ENCODE measurements around the gene DNLZ. TPM values are rescaled to one million over a fixed set of nuclear protein-coding genes. Genes with fewer than 3 reads are reported as not detected.

The DNLZ gene
- total and polyA plus RNA-seq, 9 of the 15 experiments (the other 6 are each of a cell fraction or from before 2014, with no cell fraction given), result 0.17 to 44.6 (median 3.4) TPM

DNA sequence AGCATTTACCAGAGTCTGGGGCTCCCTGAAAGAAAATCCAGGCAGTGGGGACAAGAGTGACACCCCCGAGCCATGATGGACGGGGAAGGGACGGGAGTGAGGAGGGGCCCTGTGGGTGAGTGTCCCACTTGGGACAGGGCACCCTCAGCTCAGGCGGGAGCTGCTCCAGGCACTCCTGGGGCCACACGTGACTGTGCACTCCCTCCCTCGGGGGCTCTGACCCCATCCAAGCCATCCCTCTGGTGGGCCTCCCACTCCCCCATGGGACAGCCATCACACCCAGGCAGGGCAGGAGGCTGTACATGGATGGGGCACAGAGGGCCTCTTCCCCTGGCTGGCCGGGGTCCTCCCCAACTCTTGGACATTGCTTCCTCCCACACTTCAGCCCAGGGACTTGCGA is 12.9 kb upstream of the DNLZ start:
- Histone ChIP-seq H3K4me1 (replicated peaks in 1 of 2; ENCODE audit: control insufficient read depth in 2 of 2, insufficient read depth in 2 of 2, low read length in 2 of 2) (peaks cover 9 to 68% of the 10 kb centered on the region in 2 experiments; a peak in 4 of 5 replicates), H2AFZ (ENCODE audit: low read depth, low read length) (no peak overlapping the region), H3K9me1 (ENCODE audit: control insufficient read depth, insufficient read depth, low read length) (no peaks in the 10 kb centered on the region), H3K27me3 (ENCODE audit: control insufficient read depth in 2 of 2, insufficient read depth in 2 of 2, low read length in 2 of 2) (no peaks in the 10 kb centered on the region), H4K20me1 (replicated peaks; ENCODE audit: control insufficient read depth, insufficient read depth, low read length) (no peaks in the 10 kb centered on the region), H3K36me3 (ENCODE audit: control insufficient read depth, insufficient read depth, low read length) (peaks cover 82% of the 10 kb centered on the region; the same call in 2 of the 3 replicates), H3K79me2 (ENCODE audit: control insufficient read depth, insufficient read depth, low read length) (peaks cover 24% of the 10 kb centered on the region), H3K4me2 (ENCODE audit: insufficient read depth, low read length) (no peak overlapping the region), H3K27ac (ENCODE audit: extremely low read depth, low read depth, low read length) (no peak overlapping the region), H3K9ac (ENCODE audit: insufficient read depth in 1 of 2, low read depth in 2 of 2, low read length in 2 of 2) (no peak overlapping the region), H3K9me3 (replicated peaks; ENCODE audit: control insufficient read depth, insufficient read depth, low read depth, low read length) (no peaks in the 10 kb centered on the region), H3K4me3 (no peak overlapping the region)
- no peak for TF ChIP-seq LCOR (CRISPR knock-in tag; IDR thresholded peaks at IDR 0.05)
- peak; percentile 51 for TF ChIP-seq POLR2G (IDR thresholded peaks at IDR 0.05; ENCODE audit: low read depth, low read length)
- no peak for TF ChIP-seq ZNF197 (CRISPR knock-in tag; IDR thresholded peaks at IDR 0.05; ENCODE audit: low read depth)
- TF ChIP-seq GTF2F1 (IDR thresholded peaks at IDR 0.05; ENCODE audit: low read depth, low read length), result no peak
- intact Hi-C loops (cut with micrococcal nuclease), result no loop called here
- ATAC-seq, result no peak
- WGBS (ENCODE audit: insufficient coverage, low coverage, missing lambda C conversion rate), result 81% methylated on average over 8 of the region's 8 CpGs
- DNase-seq (ENCODE audit: extremely low read depth in 1 of 4, low spot score in 3 of 4), result no peak
- no TSS peak for BruUV-seq (replicated peaks)
- FAIRE-seq, result no peak
- in situ Hi-C loops (cut with MboI), result no loop called here
- CTCF ChIA-PET (ENCODE audit: low intra/inter-chr PET ratio), result no interaction called here
- POLR2A ChIA-PET, result interaction anchor here (0.7 to 1.9 kb wide), 3 partner anchors 9 to 23 kb away, joined by 3 to 8 read pairs (median 3); no protein-coding TSS in a partner anchor

DNA sequence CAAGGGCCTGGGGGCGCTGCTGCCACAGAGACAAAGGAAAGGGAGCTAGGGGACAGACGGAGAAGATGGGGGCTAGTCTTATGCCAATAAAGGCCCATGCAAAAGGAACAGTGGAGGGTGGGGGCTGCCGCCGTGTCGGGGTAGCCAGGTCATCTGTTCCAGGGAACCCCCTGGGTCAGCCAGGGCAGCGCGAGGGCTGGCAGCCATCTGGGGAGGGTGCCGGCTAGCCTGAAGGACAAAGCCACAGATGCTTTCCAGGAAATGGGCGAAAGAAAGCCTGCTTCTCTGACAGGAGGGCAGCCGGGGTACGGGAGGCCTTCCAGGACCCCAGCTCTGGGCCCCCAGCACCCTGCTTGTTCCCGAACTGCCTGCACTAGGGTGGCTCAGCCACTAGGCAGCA is 11.6 kb upstream of the DNLZ start:
- H3K27ac ChIP-seq (ENCODE audit: extremely low read depth, low read depth, low read length), result no peak overlapping the region
- H3K27me3 ChIP-seq (ENCODE audit: control insufficient read depth in 2 of 2, insufficient read depth in 2 of 2, low read length in 2 of 2), result no peaks in the 10 kb centered on the region
- H3K4me3 ChIP-seq, result no peak overlapping the region
- no peak overlapping the region for H2AFZ ChIP-seq (ENCODE audit: low read depth, low read length)
- H3K9me3 ChIP-seq (replicated peaks; ENCODE audit: control insufficient read depth, insufficient read depth, low read depth, low read length), result no peaks in the 10 kb centered on the region
- peaks cover 9 to 80% of the 10 kb centered on the region in 2 experiments; a peak in 4 of 5 replicates for H3K4me1 ChIP-seq (replicated peaks in 1 of 2; ENCODE audit: control insufficient read depth in 2 of 2, insufficient read depth in 2 of 2, low read length in 2 of 2)
- ChIA-PET CTCF (ENCODE audit: low intra/inter-chr PET ratio) (no interaction called here), POLR2A (interaction anchor here (0.6 to 1.0 kb wide), 2 partner anchors 7 to 94 kb away, joined by 3 to 5 read pairs; no protein-coding TSS in a partner anchor)
- BruUV-seq (replicated peaks), result no TSS peak
- in situ Hi-C loops (cut with MboI) (no loop called here), intact Hi-C loops (cut with micrococcal nuclease) (no loop called here)
- FAIRE-seq (no peak), DNase-seq (ENCODE audit: extremely low read depth in 1 of 4, low spot score in 3 of 4) (no peak), ATAC-seq (no peak)
- H3K36me3 ChIP-seq (ENCODE audit: control insufficient read depth, insufficient read depth, low read length), result peaks cover 80% of the 10 kb centered on the region; the same call in 2 of the 3 replicates
- no peaks in the 10 kb centered on the region for H4K20me1 ChIP-seq (replicated peaks; ENCODE audit: control insufficient read depth, insufficient read depth, low read length)
- WGBS (ENCODE audit: insufficient coverage, low coverage, missing lambda C conversion rate), result 91% methylated on average over 9 of the region's 12 CpGs
- no peaks in the 10 kb centered on the region for H3K9me1 ChIP-seq (ENCODE audit: control insufficient read depth, insufficient read depth, low read length)
- no peak overlapping the region for H3K4me2 ChIP-seq (ENCODE audit: insufficient read depth, low read length)
- H3K9ac ChIP-seq (ENCODE audit: insufficient read depth in 1 of 2, low read depth in 2 of 2, low read length in 2 of 2), result 0 out of 4 replicates have a peak overlapping the region, but pooled peaks of 1 of the 2 experiments have one; percentile 23
- peaks cover 24% of the 10 kb centered on the region for H3K79me2 ChIP-seq (ENCODE audit: control insufficient read depth, insufficient read depth, low read length)
- TF ChIP-seq ZBED1 (IDR thresholded peaks at IDR 0.05), result no peak
- TF ChIP-seq KLF1 (tag; IDR thresholded peaks at IDR 0.05), result no peak

All from K562 (cell line).